Transverse colon (tissue), 4 donors: Measurements from ENCODE around the gene SASH3. TPM values are rescaled to one million over a fixed set of nuclear protein-coding genes. Genes with fewer than 3 reads are reported as not detected.

Experiments
- DNase-seq: peaks from one replicate; pipeline ENCODE4 v3.0.0-alpha.2; 2019
- H3K27ac ChIP-seq, 4 donors: fragments of 200-600 bp; sonication (generic); 2 replicates each; pipeline ENCODE4 v1.5.1; 2016 to 2018; ENCODE audit warnings: inconsistent platforms in 4 of 4
- H3K27me3 ChIP-seq: fragments of 200-600 bp; sonication (generic); 2 replicates; pipeline ENCODE4 v1.5.1; 2017; ENCODE audit warnings: inconsistent platforms
- H3K36me3 ChIP-seq, 4 donors: fragments of 200-600 bp; sonication (generic); 2 replicates each; pipeline ENCODE4 v1.5.1; 2017 to 2019; ENCODE audit warnings: inconsistent platforms in 4 of 4
- H3K4me1 ChIP-seq, 4 donors: fragments of 200-600 bp; sonication (generic); 2 replicates each; pipeline ENCODE4 v1.5.1; 2017 to 2020; ENCODE audit warnings: inconsistent platforms in 4 of 4
- H3K4me3 ChIP-seq, 4 donors: fragments of 200-600 bp; sonication (generic); 1 replicate in 1 of 4; 2 replicates in 3 of 4; pipeline versions ENCODE4 v1.5.1 to v1.6.1; 2017 to 2019; ENCODE audit warnings: inconsistent platforms in 4 of 4
- H3K9me3 ChIP-seq, 2 donors: fragments of 200-600 bp; sonication (generic); 2 replicates each; pipeline ENCODE4 v1.5.1; 2017 to 2019; ENCODE audit warnings: inconsistent platforms in 2 of 2
- EP300 ChIP-seq: sonication (generic); formaldehyde crosslinking; IDR thresholded peaks from one replicate; pipeline ENCODE4 v1.6.1; 2017; ENCODE audit warnings: antibody characterized with exemption, low read depth
- POLR2A ChIP-seq: fragments of 450-650 bp; IDR thresholded peaks from one replicate; pipeline ENCODE4 v1.6.1; 2016; ENCODE audit warnings: antibody characterized with exemption, mild to moderate bottlenecking, moderate library complexity
- POLR2AphosphoS5 ChIP-seq, 3 donors: sonication (generic); formaldehyde crosslinking; IDR thresholded peaks; one replicate each; pipeline ENCODE4 v1.6.1; 2016; ENCODE audit warnings: antibody characterized with exemption in 3 of 3
- WGBS, 2 donors: methylation state at CpG; one replicate each; pipeline ENCODE4 v1.1.5; 2018; ENCODE audit warnings: low coverage in 1 of 2; 5-methylcytosine and 5-hydroxymethylcytosine counted together
- in situ Hi-C, 4 donors: fragments of 200-750 bp; cut with MboI; loops; one replicate each; pipeline versions ENCODE4 v1.15.0 to v1.15.1; 2017; ENCODE audit warnings: low sequenced_read_pairs in 3 of 4, low pct_ligation_motif_present in 1 of 4, low pct_unique_long_range_greater_than_20kb in 1 of 4
- intact Hi-C: fragments of 100-400 bp; cut with DNase I; formaldehyde crosslinking; loops from one replicate; pipeline ENCODE4 v1.15.1; 2023; ENCODE audit warnings: low total_unique reads
- total RNA-seq, 4 donors: library from RNA; depleted of rRNA; stranded (reverse); fragments of >200 nt; gene quantifications; one replicate each; pipeline ENCODE4 v1.1.0, GENCODE V29; 2016
- TF ChIP-seq, protein P1 (sequence below), 5 experiments: fragments of 200-600 bp in 3 of 5; fragments of 450-650 bp in 2 of 5; sonication (generic) in 3 of 5; IDR thresholded peaks; 1 replicate in 2 of 5; 2 replicates in 3 of 5; pipeline ENCODE4 v1.5.1; 2016 to 2017; ENCODE audit warnings: antibody characterized with exemption in 5 of 5, inconsistent platforms in 3 of 5, mild to moderate bottlenecking in 2 of 5, moderate library complexity in 1 of 5

Gene SASH3
- total RNA-seq, 4 donors from 2014 or later = 1.6 to 20.9 (median 11.1) TPM

GRCh38 chrX:129818123-129818522 lies 38.4 kb downstream of the SASH3 start:
- Histone ChIP-seq H3K27me3 (no peaks in the 10 kb centered on the region), H3K36me3 (no peaks in the 10 kb centered on the region), H3K9me3 (no peaks in the 10 kb centered on the region), H3K27ac (no peak overlapping the region), H3K4me1 (no peaks in the 10 kb centered on the region), H3K4me3 (no peak overlapping the region)
- no peak for DNase-seq
- WGBS, 2 donors = 83% methylated on average over 2 of the region's 2 CpGs; no CpG with 5 or more reads in 1 of the 2 donors
- TF ChIP-seq, protein P1, sequence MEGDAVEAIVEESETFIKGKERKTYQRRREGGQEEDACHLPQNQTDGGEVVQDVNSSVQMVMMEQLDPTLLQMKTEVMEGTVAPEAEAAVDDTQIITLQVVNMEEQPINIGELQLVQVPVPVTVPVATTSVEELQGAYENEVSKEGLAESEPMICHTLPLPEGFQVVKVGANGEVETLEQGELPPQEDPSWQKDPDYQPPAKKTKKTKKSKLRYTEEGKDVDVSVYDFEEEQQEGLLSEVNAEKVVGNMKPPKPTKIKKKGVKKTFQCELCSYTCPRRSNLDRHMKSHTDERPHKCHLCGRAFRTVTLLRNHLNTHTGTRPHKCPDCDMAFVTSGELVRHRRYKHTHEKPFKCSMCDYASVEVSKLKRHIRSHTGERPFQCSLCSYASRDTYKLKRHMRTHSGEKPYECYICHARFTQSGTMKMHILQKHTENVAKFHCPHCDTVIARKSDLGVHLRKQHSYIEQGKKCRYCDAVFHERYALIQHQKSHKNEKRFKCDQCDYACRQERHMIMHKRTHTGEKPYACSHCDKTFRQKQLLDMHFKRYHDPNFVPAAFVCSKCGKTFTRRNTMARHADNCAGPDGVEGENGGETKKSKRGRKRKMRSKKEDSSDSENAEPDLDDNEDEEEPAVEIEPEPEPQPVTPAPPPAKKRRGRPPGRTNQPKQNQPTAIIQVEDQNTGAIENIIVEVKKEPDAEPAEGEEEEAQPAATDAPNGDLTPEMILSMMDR (IDR thresholded peaks at IDR 0.05) = no peak
- TF ChIP-seq EP300 (no peak), POLR2AphosphoS5 (IDR thresholded peaks at IDR 0.05) (no peak), POLR2A (no peak)
- intact Hi-C loops = no loop called here
- in situ Hi-C loops = no loop called here

- TF ChIP-seq, protein P1 (IDR thresholded peaks at IDR 0.05) = peak; percentile 26 to 46 (median 39)
- TF ChIP-seq EP300 = no peak
- Histone ChIP-seq H3K27ac (no peak overlapping the region), H3K9me3 (no peaks in the 10 kb centered on the region), H3K27me3 (no peaks in the 10 kb centered on the region), H3K4me3 (no peak overlapping the region), H3K4me1 (no peaks in the 10 kb centered on the region), H3K36me3 (no peaks in the 10 kb centered on the region)
- intact Hi-C loops = no loop called here
- in situ Hi-C loops = no loop called here
- peak; percentile 38 for DNase-seq
- WGBS, 2 donors = 51% methylated on average over 2 of the region's 2 CpGs; no CpG with 5 or more reads in 1 of the 2 donors
Observed at GRCh38 chrX:129823115-129823514, 43.4 kb downstream of the SASH3 start.

GRCh38 chrX:129823522-129823921 lies 43.8 kb downstream of the SASH3 start:
- no peaks in the 10 kb centered on the region for H3K27me3 ChIP-seq
- in situ Hi-C loops = no loop called here
- intact Hi-C loops = no loop called here
- TF ChIP-seq, protein P1 (IDR thresholded peaks at IDR 0.05) = no peak
- TF ChIP-seq EP300 (no peak), POLR2A (no peak), POLR2AphosphoS5 (IDR thresholded peaks at IDR 0.05) (no peak)
- DNase-seq = no peak
- no peak overlapping the region for H3K4me3 ChIP-seq
- no peaks in the 10 kb centered on the region for H3K36me3 ChIP-seq
- 85% methylated on average over 6 of the region's 6 CpGs; no CpG with 5 or more reads in 1 of the 2 donors for WGBS, 2 donors
- no peaks in the 10 kb centered on the region for H3K9me3 ChIP-seq
- H3K27ac ChIP-seq = no peak overlapping the region
- no peaks in the 10 kb centered on the region for H3K4me1 ChIP-seq

- in situ Hi-C loops = loop anchor here in 1 of 4 donors (25.0 kb wide), 1 partner anchor 187 kb away; no protein-coding TSS in a partner anchor
Observed at GRCh38 chrX:129824620-129825019, 44.9 kb downstream of the SASH3 start.

More at GRCh38 chrX:129824620-129825019, 44.9 kb downstream of the SASH3 start:
- Histone ChIP-seq H3K27ac (no peak overlapping the region), H3K36me3 (no peaks in the 10 kb centered on the region), H3K27me3 (no peaks in the 10 kb centered on the region), H3K9me3 (no peaks in the 10 kb centered on the region), H3K4me3 (no peak overlapping the region), H3K4me1 (no peaks in the 10 kb centered on the region)
- intact Hi-C loops = no loop called here
- 83 to 94% methylated on average over 1 to 4 of the region's 4 CpGs for WGBS, 2 donors
- TF ChIP-seq, protein P1 (IDR thresholded peaks at IDR 0.05) = no peak
- TF ChIP-seq POLR2A (no peak), EP300 (no peak), POLR2AphosphoS5 (IDR thresholded peaks at IDR 0.05) (no peak)
- no peak for DNase-seq
